ENCODE data around the gene IQSEC1. TPM values are rescaled to one million over a fixed set of nuclear protein-coding genes. Genes with fewer than 3 reads are reported as not detected.

Gene IQSEC1
- total RNA-seq, 2 donors from 2014 or later, result 22.7 to 24.5 TPM

GRCh38 chr3:12914088-12914487, 159.1 kb downstream of the IQSEC1 start:
- Mint-ChIP-seq H3K36me3 (ENCODE audit: low read depth) (peaks cover 41% of the 10 kb centered on the region), H3K27me3 (ENCODE audit: insufficient read depth) (no peaks in the 10 kb centered on the region), H3K4me3 (no peak overlapping the region), H3K4me1 (peaks cover 2% of the 10 kb centered on the region), H3K9me3 (no peaks in the 10 kb centered on the region), H3K27ac (no peak overlapping the region)
- no peak for DNase-seq
- no peaks in the 10 kb centered on the region for H3K9me3 ChIP-seq (ENCODE audit: control insufficient read depth, low read length)
- H3K36me3 ChIP-seq (ENCODE audit: control insufficient read depth, insufficient read depth, low read length), result peaks cover 36% of the 10 kb centered on the region
- peaks cover 4% of the 10 kb centered on the region for H3K4me1 ChIP-seq (ENCODE audit: control insufficient read depth, insufficient read depth, low read length)
- TF ChIP-seq, protein P1, sequence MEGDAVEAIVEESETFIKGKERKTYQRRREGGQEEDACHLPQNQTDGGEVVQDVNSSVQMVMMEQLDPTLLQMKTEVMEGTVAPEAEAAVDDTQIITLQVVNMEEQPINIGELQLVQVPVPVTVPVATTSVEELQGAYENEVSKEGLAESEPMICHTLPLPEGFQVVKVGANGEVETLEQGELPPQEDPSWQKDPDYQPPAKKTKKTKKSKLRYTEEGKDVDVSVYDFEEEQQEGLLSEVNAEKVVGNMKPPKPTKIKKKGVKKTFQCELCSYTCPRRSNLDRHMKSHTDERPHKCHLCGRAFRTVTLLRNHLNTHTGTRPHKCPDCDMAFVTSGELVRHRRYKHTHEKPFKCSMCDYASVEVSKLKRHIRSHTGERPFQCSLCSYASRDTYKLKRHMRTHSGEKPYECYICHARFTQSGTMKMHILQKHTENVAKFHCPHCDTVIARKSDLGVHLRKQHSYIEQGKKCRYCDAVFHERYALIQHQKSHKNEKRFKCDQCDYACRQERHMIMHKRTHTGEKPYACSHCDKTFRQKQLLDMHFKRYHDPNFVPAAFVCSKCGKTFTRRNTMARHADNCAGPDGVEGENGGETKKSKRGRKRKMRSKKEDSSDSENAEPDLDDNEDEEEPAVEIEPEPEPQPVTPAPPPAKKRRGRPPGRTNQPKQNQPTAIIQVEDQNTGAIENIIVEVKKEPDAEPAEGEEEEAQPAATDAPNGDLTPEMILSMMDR (conservative IDR thresholded peaks at IDR 0.05), result no peak
- H3K27me3 ChIP-seq (ENCODE audit: control insufficient read depth, insufficient read depth, low read length, poor library complexity, severe bottlenecking), result no peaks in the 10 kb centered on the region
- 93 to 96% methylated on average over 3 to 7 of the region's 7 CpGs for WGBS, 2 experiments (ENCODE audit: insufficient coverage in 1 of 2, insufficient read length in 1 of 2)
- no peak overlapping the region for H3K9ac ChIP-seq (ENCODE audit: extremely low read depth, low read length, poor library complexity, severe bottlenecking)
- H3K27ac ChIP-seq (ENCODE audit: low read depth, low read length), result no peak overlapping the region
- H3K4me3 ChIP-seq (ENCODE audit: low read length), result no peak overlapping the region

GRCh38 chr3:12911881-12912415, 161.3 kb downstream of the IQSEC1 start:
- Mint-ChIP-seq H3K4me3 (no peak overlapping the region), H3K27ac (no peak overlapping the region), H3K27me3 (ENCODE audit: insufficient read depth) (no peaks in the 10 kb centered on the region), H3K4me1 (peaks cover 2% of the 10 kb centered on the region), H3K9me3 (no peaks in the 10 kb centered on the region), H3K36me3 (ENCODE audit: low read depth) (peaks cover 44% of the 10 kb centered on the region)
- H3K4me3 ChIP-seq (ENCODE audit: low read length), result no peak overlapping the region
- H3K36me3 ChIP-seq (ENCODE audit: control insufficient read depth, insufficient read depth, low read length), result peaks cover 37% of the 10 kb centered on the region
- TF ChIP-seq, protein P1 (conservative IDR thresholded peaks at IDR 0.05), result no peak
- peaks cover 4% of the 10 kb centered on the region for H3K4me1 ChIP-seq (ENCODE audit: control insufficient read depth, insufficient read depth, low read length)
- H3K27me3 ChIP-seq (ENCODE audit: control insufficient read depth, insufficient read depth, low read length, poor library complexity, severe bottlenecking), result no peaks in the 10 kb centered on the region
- H3K9ac ChIP-seq (ENCODE audit: extremely low read depth, low read length, poor library complexity, severe bottlenecking), result no peak overlapping the region
- H3K27ac ChIP-seq (ENCODE audit: low read depth, low read length), result no peak overlapping the region
- H3K9me3 ChIP-seq (ENCODE audit: control insufficient read depth, low read length), result no peaks in the 10 kb centered on the region
- 96 to 100% methylated on average over 7 to 15 of the region's 15 CpGs for WGBS, 2 experiments (ENCODE audit: insufficient coverage in 1 of 2, insufficient read length in 1 of 2)
- DNase-seq, result no peak

- Mint-ChIP-seq H3K4me1 (peaks cover 2% of the 10 kb centered on the region), H3K27ac (no peak overlapping the region), H3K9me3 (no peaks in the 10 kb centered on the region), H3K4me3 (no peak overlapping the region), H3K36me3 (ENCODE audit: low read depth) (peaks cover 42% of the 10 kb centered on the region), H3K27me3 (ENCODE audit: insufficient read depth) (no peaks in the 10 kb centered on the region)
- no peaks in the 10 kb centered on the region for H3K9me3 ChIP-seq (ENCODE audit: control insufficient read depth, low read length)
- TF ChIP-seq, protein P1 (conservative IDR thresholded peaks at IDR 0.05), result no peak
- H3K4me1 ChIP-seq (ENCODE audit: control insufficient read depth, insufficient read depth, low read length), result peaks cover 4% of the 10 kb centered on the region
- no peak overlapping the region for H3K27ac ChIP-seq (ENCODE audit: low read depth, low read length)
- H3K9ac ChIP-seq (ENCODE audit: extremely low read depth, low read length, poor library complexity, severe bottlenecking), result no peak overlapping the region
- WGBS, 2 experiments (ENCODE audit: insufficient coverage in 1 of 2, insufficient read length in 1 of 2), result 86 to 91% methylated on average over 6 to 8 of the region's 8 CpGs
- H3K4me3 ChIP-seq (ENCODE audit: low read length), result no peak overlapping the region
- H3K27me3 ChIP-seq (ENCODE audit: control insufficient read depth, insufficient read depth, low read length, poor library complexity, severe bottlenecking), result no peaks in the 10 kb centered on the region
- peaks cover 34% of the 10 kb centered on the region for H3K36me3 ChIP-seq (ENCODE audit: control insufficient read depth, insufficient read depth, low read length)
- DNase-seq, result no peak
These were observed 162.7 kb downstream of the IQSEC1 start for GRCh38 chr3:12910356-12911099.
